Lower lobe of right lung (tissue), 2 donors: Measurements from ENCODE around the gene SLIT3. TPM values are rescaled to one million over a fixed set of nuclear protein-coding genes. Genes with fewer than 3 reads are reported as not detected.

ENCODE experiments used
- ATAC-seq, 2 donors: fragments of 200-7000 bp; cut with Tn5 transposase; one replicate each; pipeline ENCODE4 v1.9.1; 2020 to 2022; ENCODE audit warnings: mild to moderate bottlenecking in 2 of 2, moderate library complexity in 2 of 2
- DNase-seq: peaks from one replicate; pipeline ENCODE4 v3.0.0-alpha.2; 2020
- H3K27ac ChIP-seq: fragments of 200-600 bp; one replicate; pipeline ENCODE4 v1.8.0; 2022
- H3K27me3 ChIP-seq: fragments of 200-600 bp; one replicate; pipeline ENCODE4 v1.8.0; 2022; ENCODE audit warnings: low read depth
- H3K36me3 ChIP-seq: fragments of 200-600 bp; one replicate; pipeline ENCODE4 v1.8.0; 2022; ENCODE audit warnings: mild to moderate bottlenecking
- H3K4me1 ChIP-seq: fragments of 200-600 bp; one replicate; pipeline ENCODE4 v1.8.0; 2022
- H3K4me3 ChIP-seq: fragments of 200-600 bp; one replicate; pipeline ENCODE4 v1.8.0; 2022; ENCODE audit warnings: mild to moderate bottlenecking
- H3K9me3 ChIP-seq: fragments of 200-600 bp; one replicate; pipeline ENCODE4 v1.8.0; 2022
- CTCF ChIP-seq: fragments of 200-600 bp; IDR thresholded peaks from one replicate; pipeline ENCODE4 v1.8.0; 2022; ENCODE audit warnings: antibody characterized with exemption, mild to moderate bottlenecking
- intact Hi-C: fragments of 100-400 bp; cut with DNase I; formaldehyde crosslinking; loops from one replicate; pipeline ENCODE4 v1.11.0; 2022
- total RNA-seq: library from RNA; stranded (reverse); fragmentation: NEBNext Ultra II Directional; extraction: Animal tissue kit (Norgen Biotek cat#: 25700); gene quantifications from one replicate; pipeline ENCODE4 v1.2.1, GENCODE V29; 2021
- donor health status: DM: no; HTN: yes; CAD: no; lungs with severe emphysema.

The SLIT3 gene
- total RNA-seq, 1 donor from 2014 or later = 48.6 TPM

GRCh38 chr5:168876419-168876818, 424.5 kb downstream of the SLIT3 start:
- no peak for TF ChIP-seq CTCF
- ATAC-seq (no peak), DNase-seq (no peak)
- Histone ChIP-seq H3K27ac (no peak overlapping the region), H3K27me3 (peaks cover 10% of the 10 kb centered on the region), H3K4me1 (peaks cover 9% of the 10 kb centered on the region), H3K36me3 (no peaks in the 10 kb centered on the region), H3K4me3 (no peak overlapping the region), H3K9me3 (no peaks in the 10 kb centered on the region)
- intact Hi-C loops = no loop called here

- intact Hi-C loops = no loop called here
- DNase-seq (no peak), ATAC-seq (no peak)
- Histone ChIP-seq H3K4me1 (peaks cover 9% of the 10 kb centered on the region), H3K27me3 (peaks cover 12% of the 10 kb centered on the region), H3K36me3 (no peaks in the 10 kb centered on the region), H3K9me3 (no peaks in the 10 kb centered on the region), H3K27ac (no peak overlapping the region), H3K4me3 (no peak overlapping the region)
- TF ChIP-seq CTCF = no peak
Observed at GRCh38 chr5:168875832-168876231, 425.1 kb downstream of the SLIT3 start.

GRCh38 chr5:168874713-168875380, 426.1 kb downstream of the SLIT3 start:
- Histone ChIP-seq H3K27ac (no peak overlapping the region), H3K9me3 (no peaks in the 10 kb centered on the region), H3K36me3 (no peaks in the 10 kb centered on the region), H3K27me3 (peaks cover 12% of the 10 kb centered on the region), H3K4me1 (peaks cover 7% of the 10 kb centered on the region), H3K4me3 (no peak overlapping the region)
- intact Hi-C loops = no loop called here
- ATAC-seq = no peak
- no peak for TF ChIP-seq CTCF
- no peak for DNase-seq

GRCh38 chr5:168872246-168872645, 428.7 kb downstream of the SLIT3 start:
- TF ChIP-seq CTCF = no peak
- no peak for ATAC-seq

GRCh38 chr5:168870910-168871309, 430.0 kb downstream of the SLIT3 start:
- ATAC-seq = no peak
- no peak for DNase-seq
- H3K9me3 ChIP-seq = no peaks in the 10 kb centered on the region
- H3K36me3 ChIP-seq = no peaks in the 10 kb centered on the region
- H3K4me3 ChIP-seq = no peak overlapping the region
- no peak for TF ChIP-seq CTCF
- intact Hi-C loops = no loop called here
- no peaks in the 10 kb centered on the region for H3K4me1 ChIP-seq
- peaks cover 7% of the 10 kb centered on the region for H3K27me3 ChIP-seq
- H3K27ac ChIP-seq = no peak overlapping the region

More at GRCh38 chr5:168872246-168872645, 428.7 kb downstream of the SLIT3 start:
- intact Hi-C loops = no loop called here
- H3K9me3 ChIP-seq = no peaks in the 10 kb centered on the region
- no peak overlapping the region for H3K4me3 ChIP-seq
- no peaks in the 10 kb centered on the region for H3K36me3 ChIP-seq
- no peaks in the 10 kb centered on the region for H3K4me1 ChIP-seq
- H3K27ac ChIP-seq = no peak overlapping the region
- DNase-seq = no peak
- peaks cover 9% of the 10 kb centered on the region for H3K27me3 ChIP-seq
